HG03108 (cell line): ENCODE results near the gene C16orf86.
A peak's percentile ranks its signal among the peaks of the same experiment; 100 is the strongest.

ENCODE experiments used
- ATAC-seq: cut with Tn5 transposase; IDR thresholded peaks from one replicate; pipeline ENCODE4 v1.9.1; 2021; ENCODE audit warnings: moderate library complexity; ENCODE audit not compliant: unreplicated experiment

The C16orf86 gene

GRCh38 chr16:67665598-67665997 is 1.0 kb upstream of the C16orf86 start:
- no peak for ATAC-seq

GRCh38 chr16:67666032-67666551 is 522 bp upstream of the C16orf86 start:
- ATAC-seq, result no peak

- ATAC-seq, result no peak
Observed at GRCh38 chr16:67667453-67667816, 821 bp downstream of the C16orf86 start.

- peak; percentile 56 for ATAC-seq
Observed at GRCh38 chr16:67667817-67668494, 1.3 kb downstream of the C16orf86 start.

GRCh38 chr16:67668495-67669157 is 2.0 kb downstream of the C16orf86 start:
- ATAC-seq, result no peak

- ATAC-seq, result no peak
Observed at GRCh38 chr16:67669499-67670101, 3.0 kb downstream of the C16orf86 start.

- no peak for ATAC-seq
Observed at GRCh38 chr16:67672306-67672705, 5.7 kb downstream of the C16orf86 start.

GRCh38 chr16:67672739-67673662 is 6.4 kb downstream of the C16orf86 start:
- no peak for ATAC-seq

GRCh38 chr16:67673712-67674580 is 7.3 kb downstream of the C16orf86 start:
- ATAC-seq, result no peak

GRCh38 chr16:67674851-67675578 is 8.4 kb downstream of the C16orf86 start:
- no peak for ATAC-seq

- no peak for ATAC-seq
Observed at GRCh38 chr16:67675579-67675935, 8.9 kb downstream of the C16orf86 start.

- no peak for ATAC-seq
Observed at GRCh38 chr16:67675999-67676398, 9.4 kb downstream of the C16orf86 start.

- ATAC-seq, result no peak
Observed at GRCh38 chr16:67676516-67676915, 9.9 kb downstream of the C16orf86 start.

- no peak for ATAC-seq
Observed at GRCh38 chr16:67676939-67677338, 10.3 kb downstream of the C16orf86 start.

GRCh38 chr16:67677712-67678111 is 11.1 kb downstream of the C16orf86 start:
- ATAC-seq, result no peak

- ATAC-seq, result no peak
Observed at GRCh38 chr16:67678354-67679023, 11.9 kb downstream of the C16orf86 start.

- no peak for ATAC-seq
Observed at GRCh38 chr16:67679935-67680897, 13.6 kb downstream of the C16orf86 start.

GRCh38 chr16:67683767-67684166 is 17.2 kb downstream of the C16orf86 start:
- no peak for ATAC-seq
